ENCODE measurements around the gene FAM3A.

- TF ChIP-seq CTCF (IDR thresholded peaks at IDR 0.05) (no peak), POLR2A (IDR thresholded peaks at IDR 0.05) (no peak), EP300 (IDR thresholded peaks at IDR 0.05) (no peak)
Measured at GRCh38 chrX:154490021-154490413, 26.0 kb downstream of the FAM3A start.

Data from tibial nerve (tissue), 4 donors.